ENCODE measurements around the gene CDR2.

The CDR2 gene

DNA sequence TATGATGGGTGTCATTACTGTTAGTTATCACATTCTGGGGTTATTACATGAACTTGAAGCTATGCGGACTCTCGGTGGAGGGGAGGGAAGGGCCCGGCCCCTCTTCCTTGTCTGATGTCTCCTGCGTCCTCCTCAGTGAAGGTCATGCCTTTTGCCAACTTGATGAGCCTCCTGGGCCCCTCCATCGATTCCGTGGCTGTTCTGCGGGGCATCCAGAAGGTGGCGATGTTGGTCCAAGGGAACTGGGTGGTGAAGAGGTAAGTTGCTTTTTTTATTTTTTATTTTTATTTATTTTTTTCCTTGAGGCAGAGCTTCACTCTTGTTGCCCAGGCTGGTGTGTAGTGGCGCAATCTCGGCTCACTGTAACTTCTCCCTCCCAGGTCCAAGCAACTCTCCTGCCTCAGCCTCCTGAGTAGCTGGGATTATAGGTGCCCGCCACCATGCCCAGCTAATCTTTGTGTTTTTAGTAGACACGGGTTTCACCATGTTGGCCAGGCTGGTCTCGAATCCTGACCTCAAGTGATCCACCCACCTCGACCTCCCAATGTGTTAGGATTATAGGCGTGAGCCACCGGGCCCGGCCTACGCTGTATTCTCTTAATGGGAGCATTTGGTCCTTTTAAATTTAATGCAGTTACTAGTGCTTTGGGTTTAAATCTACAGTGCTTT lies 55.6 kb downstream of the CDR2 start:
- no peak overlapping the region for H3K27ac ChIP-seq (ENCODE audit: low read depth, low read length)
- no peak for TF ChIP-seq EZH2phosphoT487 (IDR thresholded peaks at IDR 0.05; ENCODE audit: borderline replicate concordance, low read length)
- TF ChIP-seq, protein P1, sequence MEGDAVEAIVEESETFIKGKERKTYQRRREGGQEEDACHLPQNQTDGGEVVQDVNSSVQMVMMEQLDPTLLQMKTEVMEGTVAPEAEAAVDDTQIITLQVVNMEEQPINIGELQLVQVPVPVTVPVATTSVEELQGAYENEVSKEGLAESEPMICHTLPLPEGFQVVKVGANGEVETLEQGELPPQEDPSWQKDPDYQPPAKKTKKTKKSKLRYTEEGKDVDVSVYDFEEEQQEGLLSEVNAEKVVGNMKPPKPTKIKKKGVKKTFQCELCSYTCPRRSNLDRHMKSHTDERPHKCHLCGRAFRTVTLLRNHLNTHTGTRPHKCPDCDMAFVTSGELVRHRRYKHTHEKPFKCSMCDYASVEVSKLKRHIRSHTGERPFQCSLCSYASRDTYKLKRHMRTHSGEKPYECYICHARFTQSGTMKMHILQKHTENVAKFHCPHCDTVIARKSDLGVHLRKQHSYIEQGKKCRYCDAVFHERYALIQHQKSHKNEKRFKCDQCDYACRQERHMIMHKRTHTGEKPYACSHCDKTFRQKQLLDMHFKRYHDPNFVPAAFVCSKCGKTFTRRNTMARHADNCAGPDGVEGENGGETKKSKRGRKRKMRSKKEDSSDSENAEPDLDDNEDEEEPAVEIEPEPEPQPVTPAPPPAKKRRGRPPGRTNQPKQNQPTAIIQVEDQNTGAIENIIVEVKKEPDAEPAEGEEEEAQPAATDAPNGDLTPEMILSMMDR (IDR thresholded peaks at IDR 0.05; ENCODE audit: low read depth, low read length, poor library complexity, severe bottlenecking) = peak; percentile 68
- H4K20me1 ChIP-seq (ENCODE audit: control insufficient read depth, insufficient read depth, low read depth, low read length) = 0 out of 2 replicates have a peak, but pooled peaks cover 3% of the 10 kb centered on the region
- no peaks in the 10 kb centered on the region for H3K4me1 ChIP-seq (ENCODE audit: control insufficient read depth, low read length)
- H3K36me3 ChIP-seq (ENCODE audit: control insufficient read depth, low read length) = peaks cover 91% of the 10 kb centered on the region
- H3K4me2 ChIP-seq (ENCODE audit: low read length) = no peak overlapping the region
- H3K79me2 ChIP-seq (ENCODE audit: control insufficient read depth, low read length) = peaks cover 22% of the 10 kb centered on the region
- no peak overlapping the region for H3K4me3 ChIP-seq (ENCODE audit: low read length)
- no peaks in the 10 kb centered on the region for H3K27me3 ChIP-seq (ENCODE audit: control insufficient read depth, low read length)
- no peaks in the 10 kb centered on the region for H3K9me3 ChIP-seq (ENCODE audit: control insufficient read depth, insufficient read depth, low read length)
- peaks cover 10% of the 10 kb centered on the region for H3F3A ChIP-seq (ENCODE audit: control insufficient read depth, insufficient read depth)
- no peaks in the 10 kb centered on the region for H3K9me2 ChIP-seq (replicated peaks; ENCODE audit: control insufficient read depth, low read length)

DNA sequence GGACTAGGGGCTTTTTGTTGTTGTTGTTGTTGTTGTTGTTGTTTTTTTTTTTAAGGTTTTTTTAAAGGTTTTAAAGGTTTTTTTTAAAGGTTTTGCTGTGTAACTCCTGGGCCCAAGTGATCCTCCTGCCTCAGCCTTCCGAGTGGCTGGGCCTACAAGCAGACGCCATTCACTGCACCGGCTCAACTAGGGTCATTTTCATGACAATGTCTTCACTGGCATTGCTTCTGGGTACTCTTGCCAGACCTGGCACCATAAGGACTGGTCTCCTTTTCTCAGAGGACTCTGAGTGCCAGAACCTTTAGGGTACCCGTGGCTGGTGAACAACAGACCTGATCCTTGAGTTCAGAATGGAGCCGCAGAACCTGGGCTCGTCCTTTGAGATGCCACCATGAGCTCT lies 56.8 kb downstream of the CDR2 start:
- H3K27me3 ChIP-seq (ENCODE audit: control insufficient read depth, low read length) = no peaks in the 10 kb centered on the region
- H3K4me1 ChIP-seq (ENCODE audit: control insufficient read depth, low read length) = no peaks in the 10 kb centered on the region
- H3K79me2 ChIP-seq (ENCODE audit: control insufficient read depth, low read length) = peaks cover 21% of the 10 kb centered on the region
- H4K20me1 ChIP-seq (ENCODE audit: control insufficient read depth, insufficient read depth, low read depth, low read length) = 0 out of 2 replicates have a peak, but pooled peaks cover 3% of the 10 kb centered on the region
- H3K36me3 ChIP-seq (ENCODE audit: control insufficient read depth, low read length) = peaks cover 90% of the 10 kb centered on the region
- no peaks in the 10 kb centered on the region for H3K9me2 ChIP-seq (replicated peaks; ENCODE audit: control insufficient read depth, low read length)
- no peaks in the 10 kb centered on the region for H3K9me3 ChIP-seq (ENCODE audit: control insufficient read depth, insufficient read depth, low read length)
- H3F3A ChIP-seq (ENCODE audit: control insufficient read depth, insufficient read depth) = peaks cover 10% of the 10 kb centered on the region
- no peak overlapping the region for H3K27ac ChIP-seq (ENCODE audit: low read depth, low read length)
- H3K4me3 ChIP-seq (ENCODE audit: low read length) = no peak overlapping the region
- H3K4me2 ChIP-seq (ENCODE audit: low read length) = no peak overlapping the region
- TF ChIP-seq EZH2phosphoT487 (IDR thresholded peaks at IDR 0.05; ENCODE audit: borderline replicate concordance, low read length) = no peak
- TF ChIP-seq, protein P1 (IDR thresholded peaks at IDR 0.05; ENCODE audit: low read depth, low read length, poor library complexity, severe bottlenecking) = no peak

DNA sequence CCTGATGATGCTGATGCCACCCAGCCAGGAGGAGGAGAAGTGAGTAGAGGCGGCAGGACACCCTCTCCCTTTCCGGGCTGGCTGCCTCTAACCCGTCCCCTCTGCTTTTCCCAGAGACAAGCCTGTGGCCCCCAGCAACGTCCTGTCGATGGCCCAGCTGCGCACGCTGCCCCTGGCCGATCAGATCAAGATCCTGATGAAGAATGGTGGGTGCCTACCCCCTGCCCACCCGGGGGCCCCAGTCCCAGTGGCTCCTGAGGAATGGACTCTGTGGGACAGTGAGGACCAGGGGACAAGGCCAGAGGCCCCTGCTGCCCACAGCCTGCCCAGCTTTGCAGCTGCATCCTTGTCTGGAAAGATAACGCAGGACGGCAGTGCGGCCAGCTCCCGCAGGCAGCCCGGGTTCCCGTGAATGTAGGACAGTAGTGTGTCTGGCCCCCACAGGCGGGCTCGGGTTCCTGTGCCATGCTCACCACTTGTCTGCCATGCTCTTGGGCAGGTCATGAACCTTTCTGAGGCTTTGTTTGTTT lies 57.4 kb downstream of the CDR2 start:
- H3F3A ChIP-seq (ENCODE audit: control insufficient read depth, insufficient read depth) = peaks cover 10% of the 10 kb centered on the region
- H3K79me2 ChIP-seq (ENCODE audit: control insufficient read depth, low read length) = peaks cover 16% of the 10 kb centered on the region
- H3K9me2 ChIP-seq (replicated peaks; ENCODE audit: control insufficient read depth, low read length) = no peaks in the 10 kb centered on the region
- no peak overlapping the region for H3K4me2 ChIP-seq (ENCODE audit: low read length)
- H3K4me1 ChIP-seq (ENCODE audit: control insufficient read depth, low read length) = no peaks in the 10 kb centered on the region
- peaks cover 86% of the 10 kb centered on the region for H3K36me3 ChIP-seq (ENCODE audit: control insufficient read depth, low read length)
- H3K27me3 ChIP-seq (ENCODE audit: control insufficient read depth, low read length) = no peaks in the 10 kb centered on the region
- H3K4me3 ChIP-seq (ENCODE audit: low read length) = no peak overlapping the region
- no peak overlapping the region for H3K27ac ChIP-seq (ENCODE audit: low read depth, low read length)
- TF ChIP-seq, protein P1 (IDR thresholded peaks at IDR 0.05; ENCODE audit: low read depth, low read length, poor library complexity, severe bottlenecking) = no peak
- 0 out of 2 replicates have a peak, but pooled peaks cover 3% of the 10 kb centered on the region for H4K20me1 ChIP-seq (ENCODE audit: control insufficient read depth, insufficient read depth, low read depth, low read length)
- no peaks in the 10 kb centered on the region for H3K9me3 ChIP-seq (ENCODE audit: control insufficient read depth, insufficient read depth, low read length)
